Osteocyte (in vitro differentiated cells): Measurements from ENCODE around the gene GPR55. TPM values are rescaled to one million over a fixed set of nuclear protein-coding genes. Genes with fewer than 3 reads are reported as not detected.

Source experiments
- DNase-seq: peaks from one replicate; pipeline ENCODE4 v3.0.0; 2021; ENCODE audit warnings: mixed read lengths; ENCODE audit not compliant: unreplicated experiment; ENCODE audit errors: extremely low spot score
- H3K27ac Mint-ChIP-seq: one replicate; pipeline ENCODE4 v1.8.0; 2021; ENCODE audit warnings: mild to moderate bottlenecking, mixed read lengths; ENCODE audit not compliant: unreplicated experiment
- H3K27me3 Mint-ChIP-seq: one replicate; pipeline ENCODE4 v1.8.0; 2021; ENCODE audit warnings: mixed read lengths; ENCODE audit not compliant: unreplicated experiment
- H3K36me3 Mint-ChIP-seq: one replicate; pipeline ENCODE4 v1.8.0; 2021; ENCODE audit warnings: mixed read lengths; ENCODE audit not compliant: unreplicated experiment
- H3K4me1 Mint-ChIP-seq: one replicate; pipeline ENCODE4 v1.8.0; 2021; ENCODE audit warnings: mixed read lengths; ENCODE audit not compliant: unreplicated experiment
- H3K4me3 Mint-ChIP-seq: one replicate; pipeline ENCODE4 v1.8.0; 2021; ENCODE audit warnings: mild to moderate bottlenecking, moderate library complexity, mixed read lengths; ENCODE audit not compliant: unreplicated experiment
- H3K9me3 Mint-ChIP-seq: one replicate; pipeline ENCODE4 v1.8.0; 2021; ENCODE audit warnings: mixed read lengths; ENCODE audit not compliant: unreplicated experiment
- CTCF ChIP-seq: fragments of 200-600 bp; sonication (generic); IDR thresholded peaks from 2 replicates; pipeline ENCODE4 v1.5.0; 2021; ENCODE audit warnings: antibody characterized with exemption, mild to moderate bottlenecking, moderate library complexity
- total RNA-seq: library from RNA; stranded (reverse); gene quantifications from 2 replicates; pipeline ENCODE4 v1.2.1, GENCODE V29; 2021

Gene GPR55
- total RNA-seq, 1 donor from 2014 or later: not detected

- peaks cover 10% of the 10 kb centered on the region for H3K27me3 Mint-ChIP-seq
- H3K4me1 Mint-ChIP-seq: peaks cover 5% of the 10 kb centered on the region
- DNase-seq: no peak
- H3K27ac Mint-ChIP-seq: no peak overlapping the region
- TF ChIP-seq CTCF: no peak
- H3K9me3 Mint-ChIP-seq: no peaks in the 10 kb centered on the region
- no peaks in the 10 kb centered on the region for H3K36me3 Mint-ChIP-seq
- no peak overlapping the region for H3K4me3 Mint-ChIP-seq
Observed at GRCh38 chr2:230927711-230928341, 2.8 kb upstream of the GPR55 start.

- Mint-ChIP-seq H3K9me3 (no peaks in the 10 kb centered on the region), H3K36me3 (no peaks in the 10 kb centered on the region)
- no peak for TF ChIP-seq CTCF
Observed at GRCh38 chr2:230925879-230926765, 1.1 kb upstream of the GPR55 start.

GRCh38 chr2:230925443-230925878 is 419 bp upstream of the GPR55 start:
- Mint-ChIP-seq H3K9me3 (no peaks in the 10 kb centered on the region), H3K27ac (no peak overlapping the region), H3K4me3 (no peak overlapping the region), H3K4me1 (no peaks in the 10 kb centered on the region), H3K27me3 (peaks cover 23% of the 10 kb centered on the region), H3K36me3 (no peaks in the 10 kb centered on the region)
- DNase-seq: no peak
- TF ChIP-seq CTCF: no peak

More at GRCh38 chr2:230925879-230926765, 1.1 kb upstream of the GPR55 start:
- no peaks in the 10 kb centered on the region for H3K4me1 Mint-ChIP-seq
- DNase-seq: no peak
- no peak overlapping the region for H3K27ac Mint-ChIP-seq
- H3K4me3 Mint-ChIP-seq: no peak overlapping the region
- H3K27me3 Mint-ChIP-seq: peaks cover 17% of the 10 kb centered on the region

GRCh38 chr2:230924092-230924469 is 961 bp downstream of the GPR55 start:
- DNase-seq: no peak
- Mint-ChIP-seq H3K9me3 (no peaks in the 10 kb centered on the region), H3K27ac (no peak overlapping the region), H3K4me3 (no peak overlapping the region), H3K27me3 (peaks cover 29% of the 10 kb centered on the region), H3K4me1 (no peaks in the 10 kb centered on the region), H3K36me3 (no peaks in the 10 kb centered on the region)
- TF ChIP-seq CTCF: no peak
